Retinal pigment epithelial cell (primary cell): ENCODE data around the gene ALOX5AP.

Experiments used
- DNase-seq: peaks from one replicate; pipeline ENCODE4 v3.0.0-alpha.2; 2010; ENCODE audit warnings: low read depth
- H3K4me3 ChIP-seq: 2 replicates; pipeline ENCODE4 v1.5.1; 2011; ENCODE audit warnings: mild to moderate bottlenecking, low read length, control low read depth, moderate library complexity
- CTCF ChIP-seq: conservative IDR thresholded peaks from 2 replicates; pipeline ENCODE4 v1.5.1; 2011; ENCODE audit warnings: low read depth, low read length, control low read depth, inconsistent platforms

The ALOX5AP gene

DNA sequence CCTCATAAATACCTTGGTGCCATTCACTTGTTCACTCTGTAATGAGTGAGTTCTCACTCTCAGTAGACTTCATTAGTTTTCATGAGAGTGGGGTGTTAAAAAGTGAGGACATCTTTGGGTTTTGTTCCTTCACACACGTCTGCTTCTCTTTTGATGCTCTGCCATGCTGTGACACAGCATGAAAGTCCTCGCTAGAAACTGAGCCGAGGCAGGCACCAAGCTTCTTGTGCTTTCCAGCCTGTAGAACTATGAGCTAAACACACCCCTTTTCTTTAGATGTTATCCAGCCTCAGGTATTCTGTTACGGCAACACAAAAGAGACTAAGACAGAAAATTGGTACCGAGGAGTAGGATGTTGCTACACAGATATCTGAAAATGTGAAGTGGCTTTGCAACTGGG, 43.7 kb downstream of the ALOX5AP start:
- DNase-seq: no peak
- no peak for TF ChIP-seq CTCF
- H3K4me3 ChIP-seq: no peak overlapping the region

GRCh38 chr13:30779608-30780007, 44.3 kb downstream of the ALOX5AP start:
- no peak for DNase-seq
- H3K4me3 ChIP-seq: no peak overlapping the region
- no peak for TF ChIP-seq CTCF

- no peak for TF ChIP-seq CTCF
- DNase-seq: no peak
- H3K4me3 ChIP-seq: no peak overlapping the region
Observed at GRCh38 chr13:30780338-30780981, 45.1 kb downstream of the ALOX5AP start.

GRCh38 chr13:30785191-30785850, 50.0 kb downstream of the ALOX5AP start:
- no peak for DNase-seq
- TF ChIP-seq CTCF: no peak
- no peak overlapping the region for H3K4me3 ChIP-seq

- no peak for DNase-seq
- no peak for TF ChIP-seq CTCF
Observed at GRCh38 chr13:30786648-30787047, 51.3 kb downstream of the ALOX5AP start.

GRCh38 chr13:30787738-30788525, 52.6 kb downstream of the ALOX5AP start:
- no peak overlapping the region for H3K4me3 ChIP-seq
- TF ChIP-seq CTCF: no peak
- DNase-seq: no peak

More at GRCh38 chr13:30786648-30787047, 51.3 kb downstream of the ALOX5AP start:
- H3K4me3 ChIP-seq: no peak overlapping the region
